GM19035 (cell line): ENCODE data around the gene CHRNA9.

Experiments used
- ATAC-seq: cut with Tn5 transposase; IDR thresholded peaks from one replicate; pipeline ENCODE4 v1.9.1; 2021; ENCODE audit not compliant: unreplicated experiment

The CHRNA9 gene

DNA sequence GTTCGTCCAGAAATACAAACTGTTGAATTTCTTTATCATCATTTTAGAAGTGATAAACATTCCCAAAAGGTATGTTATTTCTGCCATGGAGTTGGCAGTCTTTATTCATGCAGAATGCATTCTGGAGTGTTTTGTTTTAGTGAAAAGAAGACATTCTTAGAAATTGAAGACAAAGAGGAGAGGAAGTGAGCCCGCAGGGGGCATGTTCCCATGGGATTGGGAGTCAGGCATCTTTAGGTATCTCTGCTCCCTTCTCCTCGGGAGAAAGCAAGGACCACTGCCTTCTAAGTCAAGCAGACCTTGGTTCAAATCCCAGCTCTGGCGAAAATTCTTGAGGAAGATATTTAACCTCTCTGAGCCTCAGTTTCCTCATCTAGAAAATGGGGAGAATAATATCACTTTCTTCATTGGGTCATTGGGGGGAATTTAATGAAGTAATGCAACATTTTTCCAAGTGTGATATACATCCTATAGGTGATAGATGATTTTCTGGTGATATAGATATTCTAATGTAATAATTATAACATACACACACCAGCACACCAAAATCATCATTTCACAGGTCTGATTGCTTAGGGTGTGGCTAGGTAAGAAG lies 26.5 kb upstream of the CHRNA9 start:
- ATAC-seq = no peak

DNA sequence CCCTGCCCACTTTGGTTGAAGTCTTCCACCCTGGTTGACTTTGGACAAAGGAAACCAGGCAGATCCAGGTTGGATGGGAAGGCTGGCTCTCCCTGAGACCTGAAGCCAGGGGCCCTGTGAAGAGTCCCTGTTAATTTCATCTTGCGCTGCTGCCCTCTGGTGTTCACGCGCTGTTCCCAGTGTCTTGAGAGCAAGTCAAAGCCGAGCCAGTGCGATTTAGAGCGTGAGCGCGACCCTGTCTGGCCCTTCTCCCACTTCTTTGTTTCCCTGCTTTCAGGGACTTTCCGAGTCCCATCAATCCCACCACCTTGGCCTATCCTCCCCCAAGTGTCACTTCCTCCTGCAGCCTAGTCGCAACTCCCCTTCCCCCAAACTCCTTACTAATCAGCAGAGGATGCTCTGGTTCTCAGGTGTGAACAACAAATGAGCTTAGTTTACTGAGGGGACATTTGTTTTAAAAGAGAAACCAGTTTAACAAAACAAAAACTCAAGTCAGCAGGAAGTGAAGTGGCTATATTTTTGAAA lies 25.8 kb upstream of the CHRNA9 start:
- ATAC-seq = peak; percentile 41

DNA sequence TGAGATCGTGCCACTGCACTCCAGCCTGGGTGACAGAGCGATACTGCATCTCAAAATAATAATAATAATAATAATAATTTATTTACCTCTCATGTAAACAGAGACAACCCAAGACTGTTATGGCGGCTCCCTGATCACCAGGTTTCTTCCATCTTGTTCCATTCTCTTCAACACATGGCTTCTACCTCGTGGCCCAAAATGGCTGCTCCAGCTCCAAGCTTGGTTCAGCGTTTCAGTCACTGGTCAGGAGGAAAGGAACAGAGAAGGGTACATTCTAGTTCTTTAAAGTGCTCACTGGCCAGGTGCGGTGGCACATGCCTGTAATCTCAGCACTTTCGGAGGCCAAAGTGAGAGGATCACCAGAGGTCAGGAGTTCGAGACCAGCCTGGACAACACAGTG lies 24.9 kb upstream of the CHRNA9 start:
- ATAC-seq = no peak

DNA sequence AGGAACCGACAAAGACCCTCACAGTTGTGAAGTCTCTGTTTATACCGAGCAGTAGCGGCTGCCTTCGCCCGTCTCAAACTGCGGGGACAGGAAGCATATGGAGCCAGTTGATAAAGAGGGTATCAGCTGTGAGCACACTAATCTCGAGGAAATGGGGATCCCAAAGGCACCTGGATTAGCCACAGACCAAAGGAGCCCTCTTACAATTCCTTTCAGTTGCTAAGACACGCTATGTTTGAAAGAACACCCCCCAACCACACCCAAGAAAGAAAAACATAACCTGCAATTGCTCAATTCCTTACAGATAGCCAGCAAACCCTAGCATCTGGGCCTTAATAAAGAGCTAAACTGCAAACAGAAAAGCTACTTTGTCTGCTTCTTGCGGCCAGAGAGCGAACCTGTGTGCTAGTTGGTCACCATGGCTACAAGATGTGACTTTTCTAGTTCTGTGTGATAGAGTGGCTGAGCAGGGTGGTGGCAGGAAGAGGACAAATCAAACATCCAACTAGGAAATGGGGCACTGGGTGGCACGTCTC lies 23.3 kb upstream of the CHRNA9 start:
- ATAC-seq = no peak

DNA sequence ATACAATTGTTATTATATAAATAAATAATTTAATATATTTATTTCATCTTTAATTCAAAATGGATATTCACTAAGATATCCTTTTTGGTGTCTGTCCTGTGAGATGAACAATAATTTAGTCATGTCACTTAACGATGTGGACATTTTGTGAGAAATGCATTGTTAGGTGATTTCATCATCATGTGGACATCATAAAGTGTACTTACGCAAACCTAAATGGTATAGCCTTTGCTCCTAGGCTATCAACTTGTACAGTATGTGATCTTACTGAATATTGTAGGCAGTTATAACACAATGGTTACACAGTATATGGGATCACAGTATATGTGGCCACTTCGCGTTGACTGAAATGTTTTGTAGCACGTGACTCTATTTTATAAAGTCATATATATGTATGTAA lies 20.2 kb upstream of the CHRNA9 start:
- no peak for ATAC-seq

DNA sequence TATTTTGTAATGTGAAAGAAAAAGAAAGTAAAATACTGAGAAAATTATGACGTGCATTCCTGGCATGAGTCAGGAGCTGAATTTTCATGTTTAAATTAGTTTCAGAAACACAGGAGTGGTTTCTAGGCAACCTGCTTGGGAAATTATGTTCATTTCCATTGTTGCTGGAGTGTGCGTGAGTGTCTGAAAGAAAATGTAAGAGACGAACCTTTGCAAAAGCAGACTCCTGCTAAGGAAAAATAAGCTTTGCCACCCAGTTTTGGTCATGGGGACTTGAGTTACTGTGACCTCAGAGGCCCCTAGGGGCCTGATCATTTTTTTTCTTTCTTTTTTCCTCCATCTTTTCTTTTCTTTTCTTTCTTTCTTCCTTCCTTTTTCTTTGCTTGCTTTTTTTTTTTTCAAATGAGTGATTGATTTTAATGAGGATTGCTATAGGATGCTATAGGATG lies 18.8 kb upstream of the CHRNA9 start:
- no peak for ATAC-seq

DNA sequence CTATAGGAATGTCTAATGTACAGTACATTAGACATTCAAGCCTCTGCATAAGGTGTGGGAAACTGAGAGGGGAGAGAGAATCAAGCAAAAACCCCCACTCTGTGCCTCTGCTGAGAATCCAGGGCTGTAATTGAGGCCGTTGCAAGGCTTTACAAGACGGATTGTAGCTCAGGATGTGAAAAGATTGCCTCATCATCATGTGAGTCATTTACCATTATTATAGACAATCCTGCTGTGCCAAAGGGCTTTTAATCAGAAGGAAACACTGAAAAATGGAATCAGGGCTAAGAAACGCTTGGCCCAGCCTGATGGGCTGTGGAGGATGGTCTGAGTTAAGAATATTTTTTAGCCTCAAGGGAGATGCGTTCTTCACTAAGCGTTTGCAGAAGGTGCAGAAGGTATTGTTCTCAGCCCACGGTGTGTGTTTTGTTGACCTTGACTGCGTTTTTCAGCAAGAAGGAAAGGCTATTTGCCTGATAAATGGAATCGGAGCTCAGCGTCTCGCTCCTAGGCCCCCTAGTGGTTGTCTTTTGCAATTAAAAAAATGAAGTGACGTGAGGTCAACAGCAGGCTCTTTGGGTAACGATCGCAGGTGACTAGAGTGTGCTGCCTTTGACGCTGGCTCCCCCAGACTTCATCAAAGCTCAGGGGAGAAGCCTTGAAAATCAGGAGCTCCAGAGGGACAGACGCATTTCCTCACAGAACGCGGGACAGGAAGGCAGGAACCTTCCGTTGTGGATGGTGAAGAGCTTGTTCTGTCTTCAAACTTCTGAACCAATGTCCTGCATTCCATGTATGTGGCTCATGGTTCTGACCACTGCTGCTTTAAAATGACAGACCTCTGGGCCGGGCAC lies 18.1 kb upstream of the CHRNA9 start:
- ATAC-seq = peak; percentile 65

DNA sequence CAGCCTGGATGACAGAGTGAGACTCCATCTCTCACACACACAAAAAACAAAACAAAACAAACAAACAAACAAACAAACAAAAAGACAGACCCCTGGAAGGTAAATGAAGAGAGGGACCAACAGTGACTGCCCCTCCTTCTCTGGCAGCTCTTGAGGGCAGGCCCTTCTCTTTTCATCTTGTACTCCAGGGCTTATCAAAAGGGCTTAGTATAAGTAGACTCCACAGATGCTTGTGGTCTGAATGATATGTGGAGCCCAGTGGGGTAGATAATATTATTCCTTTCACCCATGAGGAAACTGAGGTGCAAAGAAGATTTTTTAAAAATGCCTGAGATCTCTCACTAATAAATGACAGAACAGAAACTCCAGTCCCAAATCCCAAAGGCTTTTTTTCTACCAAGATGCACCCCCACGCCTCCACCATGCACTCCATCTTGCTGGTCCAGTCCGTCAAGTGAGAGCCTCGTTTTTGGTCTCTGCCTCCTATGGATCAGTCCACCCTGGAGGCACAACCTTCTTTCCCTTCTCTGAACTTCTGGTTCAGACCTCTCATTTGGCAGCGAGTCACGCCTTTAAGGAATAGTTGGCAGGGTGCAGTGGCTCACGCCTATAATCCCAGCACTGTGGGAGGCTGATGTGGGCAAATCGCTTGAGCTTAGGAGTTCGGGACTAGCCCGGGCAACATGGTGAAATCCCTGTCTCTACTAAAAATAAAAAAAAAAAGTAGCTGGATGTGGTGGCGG lies 17.0 kb upstream of the CHRNA9 start:
- no peak for ATAC-seq

DNA sequence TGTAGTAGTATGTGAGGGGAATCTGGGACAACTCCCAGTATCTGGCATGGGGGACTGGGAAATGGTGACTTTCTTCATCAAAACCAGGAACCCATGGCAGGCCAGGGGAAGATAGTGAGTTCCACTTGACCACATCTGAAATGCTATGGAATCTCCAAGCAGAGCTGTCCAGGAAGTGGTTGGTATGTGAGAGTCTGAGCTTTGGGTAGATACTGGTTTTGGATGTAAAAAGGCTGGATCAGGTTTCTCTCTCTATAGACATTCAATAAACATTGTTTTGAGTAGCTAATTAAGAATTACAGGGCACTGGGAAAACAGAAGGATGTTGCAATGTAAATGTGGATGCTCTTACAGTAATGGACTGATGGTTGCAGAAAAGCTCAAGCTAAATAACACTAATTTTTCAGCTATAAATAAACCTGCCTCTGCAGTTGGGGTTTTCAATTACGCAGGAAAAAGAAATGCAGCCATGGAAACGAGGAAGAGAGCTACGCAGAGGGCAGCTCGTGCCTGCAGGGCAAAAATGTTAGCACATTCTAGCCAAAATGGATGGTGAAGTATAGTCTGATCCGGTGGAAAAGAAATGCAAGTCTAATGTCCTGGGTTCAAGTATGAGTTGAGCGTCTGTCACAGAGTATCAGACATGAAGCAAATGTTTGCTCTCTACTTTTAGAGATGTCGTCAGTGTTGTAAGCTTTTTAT lies 13.4 kb upstream of the CHRNA9 start:
- no peak for ATAC-seq

DNA sequence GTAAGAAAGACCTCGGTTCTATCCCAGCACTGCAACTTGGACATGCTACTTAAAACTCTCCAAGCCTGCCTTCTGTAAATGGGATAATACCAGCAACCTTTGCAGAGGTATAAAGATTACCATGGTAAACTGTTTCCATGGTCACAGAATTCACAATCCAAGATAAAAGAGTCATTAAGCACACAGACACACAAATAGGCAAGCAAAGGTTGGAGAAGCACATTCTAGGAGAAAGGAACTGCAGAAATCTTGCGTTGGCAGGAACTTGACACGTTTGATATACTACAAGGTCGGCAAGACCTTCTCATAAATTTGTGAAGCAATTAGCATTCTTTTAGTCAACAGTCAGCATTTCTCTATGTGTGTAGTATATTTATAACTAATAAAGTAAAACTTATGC lies 12.3 kb upstream of the CHRNA9 start:
- no peak for ATAC-seq

DNA sequence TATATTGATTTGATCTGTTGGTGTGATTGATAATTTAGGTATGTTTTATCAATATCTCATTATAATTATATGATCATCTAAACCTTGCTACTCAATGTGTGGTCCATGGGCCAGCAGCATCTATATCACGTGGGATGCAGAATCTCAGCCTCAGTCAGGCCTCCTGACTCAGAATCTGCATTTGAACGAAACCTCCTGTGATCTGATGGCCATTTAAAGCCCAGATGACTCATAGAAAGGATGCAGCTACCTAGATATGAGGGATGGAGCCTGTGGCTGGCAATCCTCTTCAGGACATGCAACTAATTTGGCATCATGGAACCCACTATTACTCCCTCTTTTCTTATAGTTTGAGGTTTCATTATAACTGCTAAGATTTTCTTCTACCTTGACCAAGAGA lies 11.3 kb upstream of the CHRNA9 start:
- ATAC-seq = no peak

DNA sequence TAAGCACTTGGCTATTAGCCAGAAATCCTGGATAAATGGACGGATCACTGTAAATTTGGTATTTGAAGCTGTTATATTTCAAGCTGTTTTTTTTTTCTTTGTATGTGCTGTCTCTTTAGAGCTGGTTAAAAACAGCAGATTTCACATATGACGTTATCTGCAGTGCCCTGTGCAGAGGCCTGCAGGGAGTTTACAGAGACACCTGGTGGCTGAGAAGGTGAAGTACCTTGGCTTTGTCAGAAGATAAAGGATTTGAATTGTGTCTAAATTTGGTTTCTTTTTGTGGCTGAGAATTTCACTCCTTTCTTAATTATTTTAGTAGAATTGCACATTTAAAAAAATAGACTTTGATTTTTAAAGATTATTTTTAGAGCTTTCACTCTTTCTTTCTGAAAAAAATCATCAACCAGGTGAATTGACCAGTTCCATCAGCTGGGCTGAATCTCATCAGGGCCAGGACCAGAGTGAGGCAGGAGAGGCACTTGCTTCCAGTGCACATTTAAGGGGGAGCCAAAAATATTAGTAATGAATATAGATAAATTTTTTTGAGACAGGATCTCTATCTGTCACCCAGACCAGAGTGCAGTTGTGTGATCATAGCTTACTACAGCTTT lies 9.6 kb upstream of the CHRNA9 start:
- peak; percentile 99 for ATAC-seq

DNA sequence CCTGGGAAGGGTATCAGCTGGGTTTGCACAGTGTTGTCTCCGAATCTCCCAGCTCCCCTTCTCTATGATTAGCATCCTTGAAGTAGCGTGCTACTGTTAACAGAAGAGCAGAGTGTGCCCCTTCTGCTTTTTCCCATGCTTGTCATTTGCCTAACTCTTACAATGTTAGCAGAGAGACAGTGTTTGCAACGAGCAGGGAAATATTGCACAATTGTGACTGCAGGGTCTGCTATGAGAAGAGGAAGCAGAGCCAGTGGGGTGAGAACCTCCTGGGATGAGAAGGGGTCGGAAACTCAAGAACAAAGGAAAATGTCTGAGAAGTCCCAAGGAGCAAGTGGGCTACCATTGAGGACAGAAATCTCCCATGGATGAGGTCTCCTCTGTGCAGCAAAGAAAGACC lies 7.8 kb upstream of the CHRNA9 start:
- no peak for ATAC-seq

DNA sequence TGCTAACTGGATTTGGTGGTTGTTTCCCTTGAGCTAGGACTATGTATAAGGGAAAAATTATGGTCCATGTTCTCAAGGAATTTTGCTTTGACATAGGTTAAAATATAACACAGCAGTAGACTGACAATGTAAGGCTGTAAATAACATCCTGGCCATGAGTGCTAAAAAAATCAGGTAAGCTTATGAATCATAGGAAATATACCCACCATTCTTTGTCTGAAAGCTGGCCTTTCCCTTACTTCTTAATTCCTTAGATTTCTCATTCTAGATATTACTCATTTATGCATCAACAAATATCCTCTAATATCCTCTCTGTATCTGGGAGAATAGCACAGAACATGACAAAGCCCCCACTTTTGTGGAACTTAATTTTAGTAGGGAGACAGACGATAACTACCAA lies 6.8 kb upstream of the CHRNA9 start:
- ATAC-seq = no peak

DNA sequence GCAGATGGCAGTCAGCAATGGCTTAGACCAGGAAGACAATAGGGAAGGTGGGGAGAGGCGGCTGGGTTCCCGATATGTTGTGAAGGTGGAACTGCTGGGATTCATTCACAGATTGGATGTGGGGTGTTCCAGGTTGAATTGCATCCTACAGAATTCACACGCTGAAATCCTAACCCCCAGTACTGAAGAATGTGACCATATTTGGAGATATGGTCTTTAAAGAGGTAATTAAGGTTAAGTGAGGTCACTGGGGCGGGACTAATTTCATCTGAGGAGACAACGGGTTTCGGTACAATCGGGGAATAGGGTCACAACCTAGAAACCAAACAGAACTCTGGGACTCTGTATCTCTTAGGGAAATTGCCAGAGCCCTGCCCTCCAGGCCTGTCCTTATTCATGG lies 5.3 kb upstream of the CHRNA9 start:
- no peak for ATAC-seq

DNA sequence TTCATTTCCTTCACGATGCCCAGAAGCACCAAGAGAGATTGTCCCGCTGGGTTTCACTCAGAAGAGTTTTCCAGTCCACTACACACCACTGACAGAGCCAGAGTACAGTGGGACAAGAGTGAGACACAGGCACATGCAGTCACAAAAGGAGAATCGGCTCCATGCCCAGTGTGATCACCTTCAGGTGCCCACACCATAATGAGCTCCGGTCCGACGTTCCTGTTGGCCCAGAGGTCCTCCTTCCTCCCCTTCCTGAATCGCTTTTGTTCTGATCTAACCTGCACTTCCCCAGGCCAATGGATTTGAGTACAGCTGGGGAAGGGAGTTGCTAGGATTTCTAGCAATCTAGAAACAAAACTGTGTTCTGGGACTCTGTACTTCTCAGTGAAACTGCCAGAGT lies 4.6 kb upstream of the CHRNA9 start:
- ATAC-seq = no peak

DNA sequence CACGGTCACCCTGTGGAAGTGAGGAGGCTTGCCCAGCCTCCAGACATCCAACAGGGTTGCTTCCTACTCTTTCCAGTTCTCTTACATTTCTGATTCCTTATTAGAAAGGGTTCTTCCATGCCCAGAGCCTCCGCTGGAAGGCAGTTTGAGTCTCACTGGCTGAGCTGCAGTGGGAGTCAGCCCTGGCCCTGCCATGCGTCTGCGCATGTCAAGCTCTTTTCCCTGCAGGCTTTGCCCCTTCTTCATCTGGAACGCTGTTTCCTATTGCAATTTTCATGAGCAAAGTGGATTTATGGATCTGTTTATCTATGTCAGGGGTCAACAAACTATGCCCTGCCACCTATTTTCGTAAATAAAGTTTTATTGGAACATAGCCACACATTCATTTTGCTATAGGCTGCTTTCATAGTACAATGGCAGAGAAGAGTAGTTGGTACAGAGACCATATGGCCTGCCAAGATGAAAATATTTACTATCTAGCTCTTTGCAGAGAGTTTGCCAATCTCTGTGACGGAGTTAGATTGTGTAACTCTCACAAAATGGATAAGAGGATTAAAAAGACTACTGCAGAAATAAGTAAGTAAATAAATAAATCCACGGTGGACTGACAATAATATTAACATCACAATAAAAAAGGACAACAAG lies 3.9 kb upstream of the CHRNA9 start:
- ATAC-seq = no peak

DNA sequence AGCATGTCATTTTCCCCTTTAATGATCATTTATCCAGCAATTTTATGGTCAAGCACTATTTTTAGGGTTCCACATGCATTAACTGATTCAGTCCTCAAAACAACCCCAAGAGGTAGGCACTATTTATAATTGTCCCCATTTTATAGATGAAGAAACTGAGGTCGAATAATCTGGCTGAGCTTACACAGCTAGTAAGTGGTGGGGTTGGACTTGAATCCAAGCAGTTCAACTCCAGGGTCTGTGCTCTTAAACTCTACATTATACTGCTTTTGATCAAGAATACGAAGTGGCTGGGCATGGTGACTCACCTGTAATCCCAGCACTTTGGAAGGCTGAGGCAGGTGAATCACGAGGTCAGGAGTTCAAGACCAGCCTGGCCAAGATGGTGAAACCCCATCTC lies 3.2 kb upstream of the CHRNA9 start:
- no peak for ATAC-seq

DNA sequence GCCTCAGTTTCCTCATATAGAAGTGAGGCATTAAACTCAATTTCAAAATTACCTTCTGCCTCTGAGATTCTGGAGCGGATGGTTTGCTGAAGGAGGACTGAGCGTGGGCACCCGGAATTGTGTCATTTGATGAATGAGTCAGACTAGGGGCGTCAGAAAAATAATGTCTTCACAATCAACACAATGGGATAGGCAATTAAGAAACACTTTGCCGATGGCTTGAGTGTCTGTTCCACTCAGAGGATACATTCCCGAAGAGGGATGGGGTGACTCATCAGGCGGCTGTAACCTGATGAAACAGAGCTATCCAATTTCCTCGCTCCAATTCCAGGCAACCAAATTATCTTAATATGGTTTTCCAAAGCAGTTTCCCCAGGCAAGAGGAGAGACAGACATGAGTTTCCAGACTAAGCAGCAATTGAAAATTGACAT lies 1.2 kb upstream of the CHRNA9 start:
- no peak for ATAC-seq

DNA sequence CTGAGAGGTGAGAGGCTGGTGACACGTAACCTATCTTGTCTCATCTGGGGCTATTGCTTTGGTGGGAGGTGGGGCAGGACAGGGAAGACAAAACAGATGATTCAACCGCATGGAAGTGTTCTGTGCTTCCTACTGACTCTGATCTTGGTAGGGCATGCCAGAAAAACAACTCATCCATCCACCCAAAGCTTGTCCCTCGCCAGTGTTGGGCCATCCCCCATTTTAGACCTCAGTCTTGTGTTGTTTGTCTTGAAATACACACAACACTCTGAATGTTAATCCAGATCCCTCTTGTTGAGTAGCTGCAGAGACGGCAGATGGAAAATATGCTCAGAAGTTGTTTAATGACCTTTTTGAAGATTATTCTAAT lies 377 bp downstream of the CHRNA9 start:
- no peak for ATAC-seq
